ENCODE results near the gene MXD3.

DNA sequence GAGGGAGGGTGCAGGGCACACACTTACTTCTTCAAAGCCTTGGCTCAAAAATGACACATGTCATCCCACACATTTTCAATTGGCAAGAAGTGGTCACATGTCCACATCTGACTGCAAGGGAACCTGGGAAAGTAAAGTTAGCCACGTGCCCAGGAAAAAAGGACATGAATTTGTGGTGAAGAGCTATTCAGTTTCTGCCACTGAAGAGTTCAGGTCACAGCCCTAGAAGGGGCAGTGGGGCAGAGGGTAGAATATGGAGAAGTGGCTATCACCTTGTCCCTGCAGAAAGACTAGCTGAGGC lies 44.1 kb upstream of the MXD3 start:
- TF ChIP-seq, protein P1, sequence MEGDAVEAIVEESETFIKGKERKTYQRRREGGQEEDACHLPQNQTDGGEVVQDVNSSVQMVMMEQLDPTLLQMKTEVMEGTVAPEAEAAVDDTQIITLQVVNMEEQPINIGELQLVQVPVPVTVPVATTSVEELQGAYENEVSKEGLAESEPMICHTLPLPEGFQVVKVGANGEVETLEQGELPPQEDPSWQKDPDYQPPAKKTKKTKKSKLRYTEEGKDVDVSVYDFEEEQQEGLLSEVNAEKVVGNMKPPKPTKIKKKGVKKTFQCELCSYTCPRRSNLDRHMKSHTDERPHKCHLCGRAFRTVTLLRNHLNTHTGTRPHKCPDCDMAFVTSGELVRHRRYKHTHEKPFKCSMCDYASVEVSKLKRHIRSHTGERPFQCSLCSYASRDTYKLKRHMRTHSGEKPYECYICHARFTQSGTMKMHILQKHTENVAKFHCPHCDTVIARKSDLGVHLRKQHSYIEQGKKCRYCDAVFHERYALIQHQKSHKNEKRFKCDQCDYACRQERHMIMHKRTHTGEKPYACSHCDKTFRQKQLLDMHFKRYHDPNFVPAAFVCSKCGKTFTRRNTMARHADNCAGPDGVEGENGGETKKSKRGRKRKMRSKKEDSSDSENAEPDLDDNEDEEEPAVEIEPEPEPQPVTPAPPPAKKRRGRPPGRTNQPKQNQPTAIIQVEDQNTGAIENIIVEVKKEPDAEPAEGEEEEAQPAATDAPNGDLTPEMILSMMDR (IDR thresholded peaks at IDR 0.05) = no peak
- no peak for TF ChIP-seq POLR2A (IDR thresholded peaks at IDR 0.05)
- TF ChIP-seq POLR2AphosphoS5 (IDR thresholded peaks at IDR 0.05) = no peak

Data from breast epithelium (tissue), 3 donors.